K562 (cell line): ENCODE data around the gene EPB41L3.

Experiments
- ATF7 ChIP-seq: fragments of 450-650 bp; IDR thresholded peaks from 2 replicates; pipeline ENCODE4 v1.7.1; 2014; ENCODE audit warnings: mild to moderate bottlenecking, moderate library complexity
- EP300 ChIP-seq: IDR thresholded peaks from 2 replicates; pipeline ENCODE4 v1.6.1; 2012; ENCODE audit warnings: low read length, improper control_type of control experiment
- ETS1 ChIP-seq: conservative IDR thresholded peaks from 2 replicates; pipeline ENCODE4 v1.6.1; 2011; ENCODE audit warnings: low read depth, mild to moderate bottlenecking, low read length; ENCODE audit not compliant: control insufficient read depth
- ETV5 ChIP-seq: sonication (generic); formaldehyde crosslinking; IDR thresholded peaks from 2 replicates; pipeline ENCODE4 v1.4.0; 2020; ENCODE audit warnings: low read depth, mild to moderate bottlenecking, missing genetic modification reagents
- EZH2 ChIP-seq: IDR thresholded peaks from 2 replicates; pipeline ENCODE4 v1.6.1; 2012; ENCODE audit warnings: low read depth, mild to moderate bottlenecking, inconsistent platforms, low read length, borderline replicate concordance
- POLR2A ChIP-seq: fragments of 450-650 bp; conservative IDR thresholded peaks from 2 replicates; pipeline ENCODE4 v1.6.1; 2016
- SNRNP70 ChIP-seq: fragments of 200-400 bp; formaldehyde crosslinking; optimal IDR thresholded peaks from 2 replicates; pipeline ENCODE3; 2017; ENCODE audit warnings: low read depth, low read length
- ZNF507 ChIP-seq: conservative IDR thresholded peaks from 2 replicates; pipeline ENCODE4 v1.6.1; 2017; ENCODE audit warnings: missing genetic modification characterization, missing compliant biosample characterization
- TF ChIP-seq, protein P1 (sequence below), 3 experiments: IDR thresholded peaks in 2 of 3; conservative IDR thresholded peaks in 1 of 3; 2 replicates each; pipeline ENCODE4 v1.5.1; 2011 to 2012; ENCODE audit warnings: low read length in 3 of 3, mild to moderate bottlenecking in 3 of 3, control low read depth in 2 of 3, improper control_type of control experiment in 1 of 3, inconsistent platforms in 1 of 3, low read depth in 1 of 3, mixed read lengths in 1 of 3, moderate library complexity in 1 of 3; ENCODE audit not compliant: insufficient read depth in 2 of 3

DNA sequence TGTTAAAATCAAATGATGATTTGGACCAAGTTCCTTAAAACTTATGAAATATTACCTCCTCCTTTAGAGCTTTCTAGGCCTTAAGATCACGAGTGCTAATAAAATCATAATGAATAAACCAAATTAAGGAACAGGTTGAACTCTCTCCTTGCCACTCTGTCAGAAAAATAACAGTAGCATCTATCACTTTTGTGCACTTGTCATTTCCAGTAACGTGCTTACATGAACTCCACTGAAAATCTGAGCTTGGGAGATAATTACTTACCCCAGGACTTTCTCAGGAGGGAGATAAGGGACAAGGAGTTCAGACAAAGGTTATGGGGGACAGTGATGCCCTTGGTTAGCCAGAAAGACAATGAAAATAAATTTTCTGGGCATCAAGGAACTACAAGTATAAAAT lies 36.0 kb downstream of the EPB41L3 start:
- TF ChIP-seq ATF7: no peak
- TF ChIP-seq EP300: no peak
- TF ChIP-seq SNRNP70: no peak
- TF ChIP-seq ZNF507 (tag): no peak
- no peak for TF ChIP-seq POLR2A
- TF ChIP-seq EZH2: no peak
- TF ChIP-seq ETS1: no peak
- TF ChIP-seq ETV5: no peak
- TF ChIP-seq, protein P1, sequence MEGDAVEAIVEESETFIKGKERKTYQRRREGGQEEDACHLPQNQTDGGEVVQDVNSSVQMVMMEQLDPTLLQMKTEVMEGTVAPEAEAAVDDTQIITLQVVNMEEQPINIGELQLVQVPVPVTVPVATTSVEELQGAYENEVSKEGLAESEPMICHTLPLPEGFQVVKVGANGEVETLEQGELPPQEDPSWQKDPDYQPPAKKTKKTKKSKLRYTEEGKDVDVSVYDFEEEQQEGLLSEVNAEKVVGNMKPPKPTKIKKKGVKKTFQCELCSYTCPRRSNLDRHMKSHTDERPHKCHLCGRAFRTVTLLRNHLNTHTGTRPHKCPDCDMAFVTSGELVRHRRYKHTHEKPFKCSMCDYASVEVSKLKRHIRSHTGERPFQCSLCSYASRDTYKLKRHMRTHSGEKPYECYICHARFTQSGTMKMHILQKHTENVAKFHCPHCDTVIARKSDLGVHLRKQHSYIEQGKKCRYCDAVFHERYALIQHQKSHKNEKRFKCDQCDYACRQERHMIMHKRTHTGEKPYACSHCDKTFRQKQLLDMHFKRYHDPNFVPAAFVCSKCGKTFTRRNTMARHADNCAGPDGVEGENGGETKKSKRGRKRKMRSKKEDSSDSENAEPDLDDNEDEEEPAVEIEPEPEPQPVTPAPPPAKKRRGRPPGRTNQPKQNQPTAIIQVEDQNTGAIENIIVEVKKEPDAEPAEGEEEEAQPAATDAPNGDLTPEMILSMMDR (IDR thresholded peaks at IDR 0.05 in 2 of 3, conservative IDR thresholded peaks at IDR 0.05 in 1 of 3; ENCODE audit: insufficient read depth in 2 of 3, low read depth in 1 of 3, low read length in 3 of 3): no peak
